NK-92 treated with Interleukin-12 subunit alpha and Interleukin-12 subunit beta, amount 100 ng/mL, for 24 hours (cell line): ENCODE data around the gene FILIP1L.

ENCODE experiments used
- DNase-seq: peaks from one replicate; lab custom pipeline; 2025; lab: John Stamatoyannopoulos, UW

The FILIP1L gene

DNA sequence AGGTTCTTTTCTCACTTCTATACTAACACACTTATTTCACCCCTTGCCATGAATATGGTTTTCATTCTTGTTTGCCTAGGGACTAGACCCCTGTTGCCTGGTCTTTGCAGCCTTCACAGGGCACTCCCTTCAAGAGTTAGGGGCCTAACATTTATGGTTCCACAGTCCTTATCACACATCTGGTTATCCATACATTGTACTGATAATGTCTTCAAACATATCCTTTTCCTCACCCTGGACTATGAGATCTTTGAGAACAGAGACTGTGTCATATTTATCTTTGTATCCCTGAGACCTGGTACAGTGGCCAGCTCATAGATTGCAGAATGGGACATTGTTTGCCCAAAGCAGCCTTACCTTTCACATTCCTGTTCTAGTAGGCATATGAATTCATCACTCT lies 190.4 kb downstream of the FILIP1L start:
- no peak for DNase-seq

DNA sequence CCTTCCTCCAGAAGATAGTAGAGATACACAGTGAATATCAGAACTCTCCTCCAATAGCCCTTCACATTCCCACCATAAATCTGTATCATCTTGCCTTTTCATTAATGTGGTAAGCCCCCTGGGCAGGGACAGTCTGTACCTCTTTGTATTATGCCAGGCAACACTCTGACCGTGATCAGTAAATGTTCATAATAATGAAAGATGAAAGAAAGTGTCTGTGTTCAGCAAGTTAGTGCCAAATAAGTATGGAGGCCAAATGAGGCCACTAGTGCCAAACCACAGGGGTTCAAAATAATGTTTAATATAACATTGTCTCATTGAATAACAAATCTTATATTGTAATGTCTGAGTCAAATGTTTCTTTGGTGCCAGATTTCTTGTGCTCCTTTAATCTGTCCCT lies 192.3 kb downstream of the FILIP1L start:
- DNase-seq, result no peak

DNA sequence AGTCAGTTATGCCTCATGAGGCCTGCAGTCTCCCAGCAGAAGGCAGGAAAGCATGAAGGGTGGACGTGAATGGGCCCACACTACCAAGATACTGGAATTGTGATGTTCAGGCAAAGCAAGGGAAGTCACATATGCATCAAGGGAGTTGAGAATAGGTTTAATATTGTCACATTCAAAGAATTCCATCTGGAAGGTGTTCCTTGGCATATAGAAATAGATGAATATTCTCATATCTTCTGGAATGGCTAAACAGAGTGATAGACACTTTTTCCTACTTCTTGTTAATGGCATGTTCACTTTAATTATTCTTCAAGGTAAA lies 193.0 kb downstream of the FILIP1L start:
- no peak for DNase-seq

DNA sequence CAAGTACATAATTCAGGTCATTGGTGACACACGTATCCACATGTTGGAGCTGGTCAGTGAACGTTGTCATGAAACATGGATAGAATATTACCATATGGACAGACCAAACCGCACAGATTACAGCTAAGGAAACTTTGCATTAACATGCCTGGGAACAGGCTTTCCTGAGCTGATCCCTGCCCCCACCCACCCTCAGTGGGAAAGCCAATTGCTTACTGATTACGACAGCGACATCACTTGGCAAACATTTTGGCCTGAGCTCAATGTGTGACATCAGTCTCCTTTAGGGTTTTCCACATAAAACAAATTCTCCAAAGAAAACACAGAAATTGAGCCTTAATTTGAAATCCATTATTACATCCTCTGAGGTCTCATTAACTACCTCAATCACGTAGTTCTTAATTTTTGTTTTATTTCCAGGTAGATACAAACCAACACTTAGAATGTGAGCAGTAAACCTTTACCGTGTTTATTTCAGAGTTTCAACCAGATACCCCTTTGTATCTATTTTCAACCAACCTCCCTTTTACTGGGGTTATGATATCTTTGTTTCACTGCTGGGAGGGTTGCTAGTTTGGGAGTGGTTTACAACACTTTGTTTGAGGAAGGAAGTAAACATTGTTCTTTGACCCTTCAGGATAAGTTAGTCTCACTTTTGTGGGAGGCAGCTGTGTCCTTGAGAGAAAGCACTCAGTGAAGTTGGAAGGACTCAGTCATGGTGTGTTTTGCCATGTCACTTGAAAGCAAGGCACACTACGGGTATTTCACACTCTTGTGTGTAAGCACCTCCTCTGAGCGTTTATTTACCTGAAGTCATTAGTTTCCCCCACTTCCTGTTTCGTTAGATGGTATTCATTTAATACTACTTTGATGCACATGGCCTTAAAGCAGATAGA lies 193.6 kb downstream of the FILIP1L start:
- DNase-seq, result no peak

DNA sequence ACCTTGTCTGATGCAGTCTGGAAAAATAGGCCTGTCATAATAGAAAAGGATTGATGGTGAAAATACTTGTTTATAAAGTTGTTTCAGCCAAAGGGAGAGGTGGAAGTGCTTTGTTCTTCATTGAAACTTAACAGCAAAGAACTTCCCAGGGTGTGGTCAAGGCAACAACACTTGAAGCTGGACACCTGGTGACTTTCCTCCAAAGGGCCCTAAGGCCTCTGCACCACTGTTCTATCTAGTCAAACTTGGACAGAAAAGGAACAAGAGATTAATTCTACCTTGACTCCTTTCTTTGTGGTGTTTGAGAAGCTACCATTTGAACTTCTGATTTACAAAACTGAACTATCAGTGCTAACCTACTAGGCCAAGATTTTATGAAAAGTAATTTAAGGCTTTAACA lies 194.6 kb downstream of the FILIP1L start:
- DNase-seq, result no peak

DNA sequence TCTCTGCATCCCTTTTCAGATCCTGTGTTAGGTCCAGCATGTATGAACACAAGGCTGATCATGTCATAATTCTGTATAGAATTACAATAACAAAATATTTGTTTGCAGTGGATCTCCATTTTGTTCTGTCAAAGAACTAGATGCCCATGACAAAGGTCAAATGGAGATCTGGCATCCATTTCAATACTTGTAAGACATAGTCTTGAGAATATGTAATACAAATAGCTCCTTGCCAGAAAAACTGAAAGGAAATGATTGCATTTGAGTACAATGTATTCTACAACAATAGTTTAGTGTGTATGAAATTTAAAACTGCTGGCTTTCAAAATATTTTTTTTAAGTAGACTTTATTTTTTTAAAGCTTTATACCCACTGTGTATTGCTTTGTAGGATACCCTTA lies 195.6 kb downstream of the FILIP1L start:
- DNase-seq, result no peak

DNA sequence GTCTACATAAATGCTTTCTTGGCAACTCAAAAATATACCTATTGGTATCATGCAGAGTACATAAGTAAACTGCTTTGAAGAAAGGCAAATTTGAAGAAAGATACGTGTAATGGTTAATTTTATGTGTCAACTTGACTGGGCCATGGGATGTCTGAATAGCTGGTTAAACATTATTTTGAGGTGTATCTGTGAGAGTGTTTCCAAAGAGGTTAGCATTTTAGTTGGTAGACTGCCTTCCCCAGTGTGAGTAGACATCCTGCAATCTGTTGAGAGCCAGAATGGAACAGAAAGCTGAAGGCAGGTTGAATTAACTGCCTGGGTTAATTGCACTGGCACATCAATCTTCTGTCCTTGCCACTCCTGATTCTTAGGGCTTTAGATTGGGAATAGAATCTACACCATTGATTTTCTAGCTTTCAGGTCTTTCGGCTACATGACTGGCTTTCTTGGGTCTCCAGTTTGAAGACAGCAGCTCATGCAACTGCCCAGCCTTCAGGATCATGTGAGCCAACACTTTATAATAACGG lies 198.3 kb downstream of the FILIP1L start:
- no peak for DNase-seq

DNA sequence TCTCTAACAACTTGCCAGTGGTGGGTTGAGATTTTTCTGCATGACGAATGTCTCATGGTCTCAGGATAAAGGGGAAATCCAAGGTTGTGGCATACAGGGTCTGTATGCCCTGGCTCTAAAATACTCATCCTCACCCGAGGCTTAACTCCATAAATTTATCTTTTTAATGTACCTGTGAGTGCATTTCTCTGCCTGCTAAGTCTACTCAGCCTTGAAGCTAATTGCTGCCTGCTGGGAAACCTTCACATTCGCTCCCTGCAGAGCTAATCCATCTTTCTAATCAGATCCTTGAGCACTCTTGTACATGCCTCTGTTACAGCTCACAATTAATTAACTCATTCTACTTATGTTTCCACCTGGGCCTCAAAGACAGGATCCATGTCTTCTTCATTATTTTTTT lies 202.9 kb downstream of the FILIP1L start:
- no peak for DNase-seq

DNA sequence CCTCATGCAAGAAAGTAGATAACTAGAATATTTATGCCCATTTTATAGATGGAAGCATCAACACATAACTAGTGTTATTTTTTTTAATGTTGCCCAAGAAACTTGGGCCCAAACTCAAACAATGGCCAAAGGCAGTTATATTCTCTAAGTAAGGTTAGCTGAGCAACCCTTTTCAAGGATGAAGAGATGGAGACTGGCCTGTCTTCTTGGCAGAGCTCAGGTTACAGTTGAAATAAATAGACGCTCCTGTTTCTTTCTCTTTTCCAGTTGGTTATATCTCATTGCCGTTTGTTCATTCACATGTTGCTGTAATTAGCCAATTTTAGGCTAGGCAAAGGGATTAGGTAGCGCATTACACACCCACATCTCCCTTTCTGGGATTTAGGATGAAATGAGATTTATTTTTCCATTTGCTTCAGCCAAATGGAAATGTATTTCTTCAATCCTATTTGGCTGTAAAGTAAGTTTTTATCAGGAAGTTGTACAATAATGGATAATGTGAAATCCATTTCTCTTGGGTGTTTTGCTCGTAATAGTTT lies 203.5 kb downstream of the FILIP1L start:
- no peak for DNase-seq

DNA sequence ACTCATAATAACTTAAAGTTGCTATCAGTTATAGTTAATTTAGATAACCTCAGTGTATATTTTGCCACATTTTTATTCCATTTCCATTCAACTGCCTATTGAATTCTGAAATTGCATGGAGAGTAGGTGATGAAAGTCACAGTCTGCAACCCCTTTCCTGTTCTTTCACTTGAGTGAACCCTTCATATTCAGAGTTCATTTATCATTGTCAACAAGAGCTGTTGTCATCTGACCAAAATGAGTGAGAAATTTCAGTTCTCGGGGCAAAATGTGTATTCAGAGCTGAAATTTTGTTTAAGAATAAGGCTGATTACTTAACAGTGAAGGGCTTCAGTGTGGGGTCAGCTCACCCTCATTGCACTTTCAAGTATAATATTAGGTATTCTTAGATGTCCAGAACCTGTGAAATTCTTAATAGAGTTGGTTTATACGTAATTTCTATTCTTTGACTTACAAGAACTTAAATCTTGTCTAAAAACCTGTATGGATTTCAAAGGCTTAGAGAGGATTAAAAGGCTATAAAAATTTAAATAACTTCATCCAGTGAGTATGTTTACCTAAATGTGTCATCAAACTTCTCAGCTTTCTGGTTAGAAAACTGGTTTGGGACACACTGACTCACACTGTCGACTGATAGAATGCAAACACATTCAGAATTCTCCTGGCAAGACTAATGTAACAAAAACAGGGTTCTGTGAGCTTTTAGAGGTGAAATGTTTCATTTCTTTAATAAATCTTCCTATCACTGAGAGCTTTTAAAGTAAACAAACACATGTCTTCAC lies 204.4 kb downstream of the FILIP1L start:
- DNase-seq, result no peak

DNA sequence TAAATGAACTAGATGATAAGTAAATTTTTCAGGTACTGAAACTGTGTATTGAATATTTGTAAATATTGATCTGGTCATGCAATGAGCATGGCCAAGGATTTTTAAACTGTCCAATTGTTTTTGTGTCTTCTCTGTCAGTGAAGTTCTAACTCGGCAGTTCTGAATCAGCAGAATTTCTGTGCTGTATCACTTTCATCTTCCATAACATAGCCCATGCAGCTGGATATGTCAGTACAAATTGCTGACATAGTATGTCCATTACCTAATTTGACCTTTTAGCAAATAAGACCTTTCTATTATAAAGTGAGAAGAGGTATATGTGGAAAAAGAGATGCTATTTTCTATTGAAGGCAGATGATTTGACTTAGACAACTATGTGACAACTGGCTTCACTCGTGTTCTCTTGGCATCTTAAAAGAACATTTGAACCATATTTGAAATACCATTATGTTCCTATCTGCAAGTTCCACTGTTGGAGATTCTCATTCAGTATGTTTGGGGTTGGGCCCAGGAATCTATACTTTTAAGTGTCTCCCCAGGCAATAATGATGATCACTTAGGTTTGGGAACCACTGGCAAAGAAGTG lies 206.2 kb downstream of the FILIP1L start:
- no peak for DNase-seq

DNA sequence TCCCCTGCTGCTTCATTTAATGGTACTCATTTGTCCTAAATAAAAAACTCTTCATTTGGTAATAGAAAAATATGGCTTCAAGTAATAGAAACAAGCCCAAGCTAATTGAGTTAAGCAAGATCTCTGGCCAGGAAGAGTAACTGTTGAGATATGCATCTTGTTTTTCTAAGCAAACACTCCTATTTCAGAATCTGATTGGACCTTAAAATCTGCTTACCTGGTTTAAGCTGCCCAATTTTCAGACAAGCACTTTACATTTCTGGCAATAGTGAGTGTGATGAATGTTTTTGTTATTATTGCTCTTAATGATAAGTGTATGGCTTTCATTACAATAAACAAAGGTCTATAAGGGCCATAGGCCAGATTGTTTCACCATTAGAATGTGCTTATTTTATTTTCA lies 210.4 kb downstream of the FILIP1L start:
- no peak for DNase-seq

DNA sequence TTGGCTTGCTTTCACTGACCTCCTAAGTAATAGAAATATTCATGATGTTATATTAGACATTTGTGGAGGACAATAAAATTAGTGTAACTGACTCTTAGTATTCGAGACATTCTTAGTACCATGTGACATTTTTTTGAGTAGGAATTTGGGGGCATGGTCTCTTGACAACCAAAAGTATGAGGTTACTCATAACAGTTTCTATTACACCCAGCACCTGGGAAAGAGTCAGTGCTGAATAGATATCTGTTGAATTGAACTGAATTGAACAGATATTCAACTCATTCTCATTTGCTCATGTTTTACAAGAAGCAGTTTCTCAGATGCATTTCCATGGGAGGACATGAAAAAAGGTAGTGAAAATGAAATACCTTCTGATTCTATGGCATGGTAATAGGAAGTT lies 212.2 kb downstream of the FILIP1L start:
- DNase-seq, result no peak

DNA sequence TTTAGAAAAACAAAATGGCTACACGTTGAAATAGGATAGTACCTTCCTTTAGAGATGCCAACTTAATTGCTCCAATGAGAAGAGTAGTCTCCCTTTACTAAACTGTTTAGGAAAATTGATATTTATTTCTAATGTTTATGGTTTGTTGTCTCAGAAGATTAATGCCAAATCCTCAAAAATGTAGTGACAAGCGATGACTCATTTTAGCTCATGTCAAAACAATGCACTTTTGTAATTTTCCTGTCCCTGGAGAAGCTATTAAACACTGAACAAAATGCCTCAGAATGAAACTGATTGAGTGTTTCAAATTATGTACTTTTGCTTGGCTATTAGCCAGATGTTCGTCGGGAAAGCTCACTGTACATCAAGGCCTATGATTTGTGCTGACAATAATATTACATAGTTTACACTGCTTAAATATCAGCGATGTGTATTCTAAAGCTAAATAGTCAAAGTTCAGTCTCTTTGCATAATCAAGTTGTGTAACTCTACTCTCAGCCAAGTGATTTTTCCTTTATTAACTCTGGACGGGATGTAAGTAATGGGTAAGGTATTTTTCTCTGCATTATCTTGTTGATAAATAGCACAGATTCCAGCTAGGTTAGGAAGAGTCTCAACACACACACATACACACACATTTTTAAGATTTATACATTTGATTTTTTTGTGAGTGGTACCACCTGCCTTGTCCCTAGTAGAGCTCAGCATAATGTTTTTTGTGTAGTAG lies 212.9 kb downstream of the FILIP1L start:
- no peak for DNase-seq

DNA sequence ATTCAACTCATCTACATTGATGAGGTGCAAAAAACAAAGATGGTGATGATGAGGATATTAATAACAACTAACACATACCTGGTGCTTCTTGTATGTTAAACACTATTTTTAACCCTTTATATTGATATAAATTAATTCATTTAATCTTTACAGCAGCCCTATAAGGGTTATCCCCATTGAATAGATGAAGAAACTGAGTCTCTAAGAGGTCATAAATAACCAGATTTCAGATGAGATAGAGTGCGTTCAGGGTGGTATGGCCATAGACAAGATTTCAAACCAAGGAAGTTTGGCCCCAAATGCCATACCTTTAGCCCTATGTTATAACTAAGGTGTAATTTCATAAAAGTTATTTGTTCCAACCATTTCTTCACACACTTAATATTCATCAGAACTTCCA lies 214.1 kb downstream of the FILIP1L start:
- DNase-seq, result no peak

DNA sequence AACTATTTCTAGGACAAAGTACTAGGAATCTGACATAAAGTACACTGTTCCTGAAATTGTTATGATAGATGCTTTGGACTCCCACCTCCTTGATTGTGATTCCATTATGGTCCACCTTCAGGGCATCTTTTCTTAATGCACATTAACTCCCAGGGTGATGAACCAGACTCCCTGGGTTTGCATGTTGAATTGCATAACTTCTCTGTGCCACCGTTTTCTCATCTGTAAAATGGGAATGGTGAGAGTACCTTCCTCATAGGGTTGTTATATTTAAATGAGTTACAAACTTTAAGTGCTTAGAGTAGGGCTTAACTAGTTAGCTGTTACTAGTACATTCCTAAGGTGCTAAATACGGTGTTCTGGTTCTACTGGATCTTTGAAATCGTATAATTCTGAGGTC lies 214.7 kb downstream of the FILIP1L start:
- DNase-seq, result no peak

DNA sequence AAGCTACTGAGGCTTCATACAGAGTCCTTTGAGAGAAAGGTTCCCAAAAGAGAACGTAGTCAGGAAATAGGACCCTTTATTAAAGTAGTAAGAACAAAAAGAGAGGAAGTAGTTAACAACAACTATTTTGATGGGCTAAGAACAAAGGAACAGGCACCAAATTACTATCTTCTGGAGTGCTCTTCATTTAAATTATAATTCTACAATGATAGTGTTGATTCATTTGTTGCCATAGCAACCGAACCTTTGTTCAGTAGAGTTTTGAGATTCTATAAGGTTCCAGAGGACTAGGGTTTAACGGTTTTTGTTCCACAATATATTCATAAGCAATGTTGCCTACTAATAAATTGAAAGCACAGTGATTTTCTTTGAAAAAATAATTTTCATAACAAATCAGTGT lies 217.8 kb downstream of the FILIP1L start:
- DNase-seq, result no peak

DNA sequence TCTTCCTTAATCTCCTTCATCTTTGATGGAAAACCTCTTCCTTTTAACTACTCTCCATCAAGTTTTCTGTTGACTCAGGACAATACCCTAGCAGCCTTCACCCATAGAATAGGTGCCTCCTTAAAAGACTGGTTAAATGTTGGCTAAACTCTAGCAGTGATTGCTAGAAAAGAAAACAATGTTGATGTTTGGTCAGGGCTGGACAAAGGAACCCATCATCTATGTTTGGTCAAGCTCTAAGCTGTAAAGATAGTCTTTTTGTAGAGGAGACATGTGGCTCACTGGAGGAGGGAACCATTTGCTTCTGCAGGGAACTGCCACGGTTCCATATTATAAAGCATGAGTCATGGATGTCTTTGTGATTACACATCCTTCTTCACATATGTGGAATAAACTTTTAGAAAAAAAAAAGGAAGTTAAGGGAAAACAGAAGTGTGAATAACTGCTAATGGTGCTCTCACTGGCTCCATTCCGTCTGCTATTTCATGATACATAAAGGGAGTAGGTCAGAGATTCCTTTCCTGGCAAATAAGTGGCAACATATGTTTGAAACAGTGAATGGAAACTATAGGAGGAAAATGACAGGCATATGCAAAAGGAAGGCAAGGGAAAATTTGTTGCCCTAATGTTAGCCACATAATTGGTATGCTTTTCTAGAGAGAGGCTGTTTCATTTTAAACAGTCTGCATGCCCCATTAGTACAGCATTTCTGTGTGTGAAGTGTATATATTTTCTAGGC lies 218.4 kb downstream of the FILIP1L start:
- DNase-seq, result no peak

DNA sequence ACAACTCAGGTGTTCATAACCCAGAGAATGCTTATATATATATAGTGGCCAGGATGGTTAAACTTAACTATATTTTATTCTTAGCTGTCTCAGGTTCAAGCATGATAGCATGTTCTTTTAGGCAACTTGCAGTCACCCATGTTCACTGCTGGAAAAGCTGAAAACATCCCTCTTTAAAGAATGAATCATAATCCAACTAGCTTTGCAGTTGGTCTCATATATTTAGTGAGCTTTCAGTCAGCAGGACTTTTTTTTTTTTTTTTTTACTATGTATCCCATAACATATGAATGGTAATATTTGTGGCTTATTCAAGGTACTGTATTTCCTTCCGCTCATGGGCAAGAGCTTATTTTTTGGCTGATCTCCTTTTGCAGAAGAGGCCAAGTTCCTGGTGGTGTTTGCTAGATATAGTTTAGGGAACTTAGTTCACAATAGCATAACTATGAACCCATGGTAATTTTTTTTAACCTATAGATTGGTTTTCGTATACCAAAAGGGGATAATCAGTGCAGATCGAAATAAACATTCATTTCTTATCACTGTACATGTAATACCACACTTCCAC lies 219.1 kb downstream of the FILIP1L start:
- DNase-seq, result no peak

DNA sequence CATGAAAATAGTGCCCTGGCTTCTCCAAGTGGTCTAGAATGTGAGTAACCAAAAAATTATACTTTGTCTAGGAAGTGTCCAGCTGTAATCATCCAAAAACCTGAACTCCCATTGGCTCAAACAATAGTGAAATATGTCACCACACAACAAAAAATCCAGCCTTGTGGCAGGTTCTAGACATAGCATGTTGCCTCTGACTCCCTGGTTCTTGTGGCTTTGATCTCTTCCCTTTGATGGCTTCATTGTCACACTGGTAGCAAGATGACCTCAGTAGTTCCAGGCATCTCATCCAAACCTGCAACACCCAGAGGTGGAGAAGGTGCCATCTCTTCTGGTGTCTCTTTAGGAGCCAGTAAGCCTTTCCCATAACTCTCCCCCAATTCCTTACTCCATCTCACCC lies 222.0 kb downstream of the FILIP1L start:
- DNase-seq, result no peak
